ENCODE measurements around the gene SH2D1B. TPM values are rescaled to one million over a fixed set of nuclear protein-coding genes. Genes with fewer than 3 reads are reported as not detected.

Gene SH2D1B
- total and polyA plus RNA-seq, 2 donors (not counting 3 experiments of a cell fraction or from before 2014, with no cell fraction given) = not detected

DNA sequence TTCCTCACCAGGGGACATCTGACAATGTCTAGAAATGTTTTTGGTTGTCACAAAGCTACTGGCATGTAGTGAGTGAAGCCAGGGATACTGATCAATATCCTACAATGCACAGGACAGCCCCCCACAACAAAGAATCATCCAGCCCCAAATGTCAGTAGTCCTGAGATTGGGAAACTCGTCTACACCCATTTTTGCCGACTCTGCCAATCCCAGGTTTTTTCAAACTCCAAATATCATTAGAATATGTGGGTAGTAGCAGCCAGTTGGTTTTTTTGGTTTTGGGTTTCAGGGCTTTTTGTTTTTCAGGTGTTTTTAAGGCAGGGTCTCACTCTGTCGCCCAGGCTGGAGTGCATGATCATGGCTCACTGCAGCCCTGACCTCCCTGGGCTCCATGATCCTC lies 41.2 kb downstream of the SH2D1B start:
- FAIRE-seq (no peak), DNase-seq (ENCODE audit: low read depth, low spot score) (no peak)
- Histone ChIP-seq H3K36me3 (ENCODE audit: control insufficient read depth in 2 of 2, extremely low read depth in 1 of 2, insufficient read depth in 2 of 2, low read length in 2 of 2) (peaks cover 0 to 4% of the 10 kb centered on the region in 2 experiments), H3K4me3 (replicated peaks in 1 of 3; ENCODE audit: insufficient read depth in 1 of 3, low read depth in 1 of 3, low read length in 3 of 3) (no peak overlapping the region), H3K79me2 (ENCODE audit: control insufficient read depth, insufficient read depth, low read length) (no peaks in the 10 kb centered on the region), H4K20me1 (replicated peaks; ENCODE audit: control insufficient read depth, extremely low read depth, insufficient read depth, low read length) (no peaks in the 10 kb centered on the region), H3K27ac (ENCODE audit: insufficient read depth, low read depth, low read length) (no peak overlapping the region), H3K4me2 (ENCODE audit: insufficient read depth, low read length) (no peak overlapping the region), H3K9ac (replicated peaks; ENCODE audit: extremely low read depth, insufficient read depth, low read length) (no peak overlapping the region), H3K4me1 (ENCODE audit: control insufficient read depth, extremely low read depth, insufficient read depth, low read length) (no peaks in the 10 kb centered on the region), H2AFZ (ENCODE audit: low read depth, low read length) (no peak overlapping the region), H3K9me3 (replicated peaks; ENCODE audit: control insufficient read depth, insufficient read depth, low read length) (no peaks in the 10 kb centered on the region), H3K9me1 (replicated peaks; ENCODE audit: control insufficient read depth, extremely low read depth, insufficient read depth, low read length) (no peaks in the 10 kb centered on the region), H3K27me3 (ENCODE audit: control insufficient read depth in 2 of 2, insufficient read depth in 2 of 2, low read length in 2 of 2) (no peaks in the 10 kb centered on the region)
- TF ChIP-seq, protein P1, sequence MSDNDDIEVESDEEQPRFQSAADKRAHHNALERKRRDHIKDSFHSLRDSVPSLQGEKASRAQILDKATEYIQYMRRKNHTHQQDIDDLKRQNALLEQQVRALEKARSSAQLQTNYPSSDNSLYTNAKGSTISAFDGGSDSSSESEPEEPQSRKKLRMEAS (IDR thresholded peaks at IDR 0.05; ENCODE audit: insufficient read depth, insufficient read length) = no peak
- TF ChIP-seq MYC (IDR thresholded peaks at IDR 0.05; ENCODE audit: low read depth, low read length) = no peak
- TF ChIP-seq EZH2 (IDR thresholded peaks at IDR 0.05; ENCODE audit: borderline replicate concordance, low read depth, low read length, severe bottlenecking) = no peak
- TF ChIP-seq FOS (IDR thresholded peaks at IDR 0.05; ENCODE audit: borderline replicate concordance, insufficient read depth, low read length) = no peak
- no peak for TF ChIP-seq GATA2 (IDR thresholded peaks at IDR 0.05; ENCODE audit: insufficient read depth, insufficient read length, low read depth, low read length)
- no peak for TF ChIP-seq JUN (IDR thresholded peaks at IDR 0.05; ENCODE audit: borderline replicate concordance, insufficient read depth, insufficient read length, low read depth)
- no peak for TF ChIP-seq POLR2A (IDR thresholded peaks at IDR 0.05; ENCODE audit: low read depth, low read length)
- no peak for TF ChIP-seq POLR2AphosphoS5 (IDR thresholded peaks at IDR 0.05; ENCODE audit: insufficient read depth, low read depth, low read length)
- TF ChIP-seq, protein P2, sequence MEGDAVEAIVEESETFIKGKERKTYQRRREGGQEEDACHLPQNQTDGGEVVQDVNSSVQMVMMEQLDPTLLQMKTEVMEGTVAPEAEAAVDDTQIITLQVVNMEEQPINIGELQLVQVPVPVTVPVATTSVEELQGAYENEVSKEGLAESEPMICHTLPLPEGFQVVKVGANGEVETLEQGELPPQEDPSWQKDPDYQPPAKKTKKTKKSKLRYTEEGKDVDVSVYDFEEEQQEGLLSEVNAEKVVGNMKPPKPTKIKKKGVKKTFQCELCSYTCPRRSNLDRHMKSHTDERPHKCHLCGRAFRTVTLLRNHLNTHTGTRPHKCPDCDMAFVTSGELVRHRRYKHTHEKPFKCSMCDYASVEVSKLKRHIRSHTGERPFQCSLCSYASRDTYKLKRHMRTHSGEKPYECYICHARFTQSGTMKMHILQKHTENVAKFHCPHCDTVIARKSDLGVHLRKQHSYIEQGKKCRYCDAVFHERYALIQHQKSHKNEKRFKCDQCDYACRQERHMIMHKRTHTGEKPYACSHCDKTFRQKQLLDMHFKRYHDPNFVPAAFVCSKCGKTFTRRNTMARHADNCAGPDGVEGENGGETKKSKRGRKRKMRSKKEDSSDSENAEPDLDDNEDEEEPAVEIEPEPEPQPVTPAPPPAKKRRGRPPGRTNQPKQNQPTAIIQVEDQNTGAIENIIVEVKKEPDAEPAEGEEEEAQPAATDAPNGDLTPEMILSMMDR (IDR thresholded peaks at IDR 0.05; ENCODE audit: extremely low read depth in 1 of 2, insufficient read depth in 1 of 2, low read depth in 1 of 2, low read length in 2 of 2) = no peak
- dilution Hi-C loops (cut with MboI; ENCODE audit: extremely low pct_ligation_motif_present, low sequenced_read_pairs) = no loop called here
- CTCF ChIA-PET = interaction anchor here (1.1 kb wide), 1 partner anchor 13 kb away, joined by 3 read pairs; no protein-coding TSS in a partner anchor
- intact Hi-C loops (cut with micrococcal nuclease) = no loop called here
- no TSS peak for BruUV-seq (replicated peaks)
- POLR2A ChIA-PET = no interaction called here
